Peyer's patch (tissue), 4 donors: ENCODE results near the gene TRPV4.

Experiments
- CTCF ChIP-seq, 6 experiments: fragments of 450-650 bp in 4 of 6; fragments of 200-600 bp in 2 of 6; sonication (generic) in 1 of 6; IDR thresholded peaks; one replicate each; pipeline ENCODE4 v1.5.1; 2017 to 2019; ENCODE audit warnings: antibody characterized with exemption in 6 of 6, mild to moderate bottlenecking in 3 of 6, moderate library complexity in 1 of 6
- POLR2A ChIP-seq, 2 donors: fragments of 450-650 bp; IDR thresholded peaks; one replicate each; pipeline ENCODE4 v1.5.1; 2017; ENCODE audit warnings: antibody characterized with exemption in 2 of 2, mild to moderate bottlenecking in 2 of 2, moderate library complexity in 2 of 2

- TF ChIP-seq CTCF (IDR thresholded peaks at IDR 0.05) = no peak
- TF ChIP-seq POLR2A (IDR thresholded peaks at IDR 0.05) = no peak
Observed at GRCh38 chr12:109793411-109793810, 39.8 kb downstream of the TRPV4 start.
